H1 (cell line): Measurements from ENCODE around the gene TMEM183A. TPM values are rescaled to one million over a fixed set of nuclear protein-coding genes. Genes with fewer than 3 reads are reported as not detected.

Experiments used
- CTCF ChIA-PET: fragments of 300-600 bp; sonication (Branson Sonifier 250); formaldehyde crosslinking; loops from one replicate; lab custom pipeline; 2021; ENCODE audit not compliant: partially characterized antibody; lab: Charles Lee
- POLR2A ChIA-PET: fragments of 300-600 bp; sonication (Branson Sonifier 250); formaldehyde crosslinking; loops from one replicate; lab custom pipeline; 2021; ENCODE audit warnings: inconsistent platforms; ENCODE audit not compliant: partially characterized antibody; lab: Charles Lee
- DNase-seq, 2 experiments: peaks; one replicate each; pipeline versions ENCODE4 v3.0.0 to v3.0.0-alpha.2; 2010 to 2022; ENCODE audit warnings: low spot score in 2 of 2, low read depth in 1 of 2, mixed read lengths in 1 of 2
- FAIRE-seq: peaks from 2 replicates; lab custom pipeline; 2011; peaks lifted over from hg19 to GRCh38; lab: Jason Lieb, UNC
- H2AFZ ChIP-seq: 2 replicates; pipeline ENCODE4 v1.8.1; 2012; ENCODE audit warnings: low read length, inconsistent platforms
- H2AK5ac ChIP-seq: 2 replicates; pipeline ENCODE4 v1.6.1; 2013; ENCODE audit warnings: low read depth, low read length
- H2BK120ac ChIP-seq: replicated peaks from 2 replicates; pipeline ENCODE3; 2013; ENCODE audit warnings: low read depth, low read length, inconsistent platforms
- H2BK12ac ChIP-seq: 2 replicates; pipeline ENCODE4 v1.6.1; 2013; ENCODE audit warnings: low read depth, low read length
- H2BK15ac ChIP-seq: 2 replicates; pipeline ENCODE4 v1.6.1; 2013; ENCODE audit warnings: low read length
- H2BK20ac ChIP-seq: 2 replicates; pipeline ENCODE4 v1.6.1; 2013; ENCODE audit warnings: low read length
- H2BK5ac ChIP-seq: 2 replicates; pipeline ENCODE4 v1.6.1; 2013; ENCODE audit warnings: low read depth, low read length
- H3K14ac ChIP-seq: 2 replicates; pipeline ENCODE4 v1.6.1; 2013; ENCODE audit warnings: inconsistent platforms; ENCODE audit not compliant: insufficient read length
- H3K18ac ChIP-seq: 2 replicates; pipeline ENCODE4 v1.6.1; 2013; ENCODE audit warnings: low read length; ENCODE audit errors: extremely low read depth
- H3K23ac ChIP-seq: 2 replicates; pipeline ENCODE4 v1.6.1; 2013; ENCODE audit warnings: inconsistent platforms; ENCODE audit not compliant: insufficient read length
- H3K23me2 ChIP-seq: 2 replicates; pipeline ENCODE4 v1.6.1; 2013; ENCODE audit warnings: low read depth, low read length
- H3K27ac ChIP-seq: 2 replicates; pipeline ENCODE4 v1.6.1; 2011; ENCODE audit warnings: low read depth, low read length, inconsistent platforms
- H3K27me3 ChIP-seq, 4 experiments: replicated peaks in 1 of 4; 1 replicate in 1 of 4; 2 replicates in 3 of 4; pipeline versions ENCODE4 v1.6.1 to v1.8.1; 2011 to 2013; ENCODE audit warnings: low read length in 3 of 4, mild to moderate bottlenecking in 3 of 4, inconsistent platforms in 2 of 4, mixed read lengths in 2 of 4, moderate library complexity in 1 of 4; ENCODE audit not compliant: control insufficient read depth in 3 of 4, insufficient read depth in 3 of 4; ENCODE audit errors: extremely low read depth in 1 of 4
- H3K36me3 ChIP-seq, 4 experiments: 2 replicates each; pipeline versions ENCODE4 v1.6.1 to v1.8.1; 2011 to 2013; ENCODE audit warnings: mild to moderate bottlenecking in 4 of 4, low read length in 3 of 4, moderate library complexity in 2 of 4, control low read depth in 1 of 4, inconsistent platforms in 1 of 4; ENCODE audit not compliant: insufficient read depth in 4 of 4, control insufficient read depth in 2 of 4
- H3K4ac ChIP-seq: replicated peaks from 2 replicates; pipeline ENCODE3; 2013; ENCODE audit warnings: low read length, low read depth, mixed read lengths, inconsistent platforms; ENCODE audit not compliant: insufficient read length
- H3K4me1 ChIP-seq, 4 experiments: replicated peaks in 1 of 4; 1 replicate in 1 of 4; 2 replicates in 3 of 4; pipeline versions ENCODE4 v1.6.1 to v1.8.1; 2011 to 2013; ENCODE audit warnings: low read length in 3 of 4, inconsistent platforms in 2 of 4, mixed read lengths in 1 of 4; ENCODE audit not compliant: insufficient read depth in 4 of 4, control insufficient read depth in 3 of 4
- H3K4me2 ChIP-seq, 2 experiments: 2 replicates each; pipeline versions ENCODE4 v1.6.1 to v1.8.1; 2011 to 2013; ENCODE audit warnings: low read depth in 2 of 2, low read length in 2 of 2, control low read depth in 1 of 2, inconsistent platforms in 1 of 2, mild to moderate bottlenecking in 1 of 2; ENCODE audit not compliant: insufficient read depth in 1 of 2
- H3K4me3 ChIP-seq, 4 experiments: fragments of 200-600, 300-600 bp in 1 of 4; sonication (generic), shearing (Covaris generic), sonication (Bioruptor Twin) in 1 of 4; 2 replicates each; pipeline versions ENCODE4 v1.5.1 to v1.8.1; 2011 to 2016; ENCODE audit warnings: low read length in 4 of 4, low read depth in 3 of 4, control low read depth in 2 of 4, inconsistent platforms in 2 of 4, mild to moderate bottlenecking in 2 of 4, mixed read lengths in 1 of 4, moderate library complexity in 1 of 4; ENCODE audit not compliant: insufficient read depth in 2 of 4; ENCODE audit errors: extremely low read depth in 1 of 4
- H3K56ac ChIP-seq: replicated peaks from 2 replicates; pipeline ENCODE3; 2013; ENCODE audit warnings: low read depth, mild to moderate bottlenecking, mixed read lengths, low read length, inconsistent platforms; ENCODE audit not compliant: insufficient read length
- H3K79me1 ChIP-seq: 2 replicates; pipeline ENCODE4 v1.6.1; 2013; ENCODE audit warnings: low read depth, low read length, control low read depth
- H3K79me2 ChIP-seq, 2 experiments: 2 replicates each; pipeline versions ENCODE4 v1.6.1 to v1.8.1; 2012 to 2013; ENCODE audit warnings: low read length in 2 of 2, mild to moderate bottlenecking in 2 of 2, inconsistent platforms in 1 of 2; ENCODE audit not compliant: insufficient read depth in 2 of 2, control insufficient read depth in 1 of 2
- H3K9ac ChIP-seq, 4 experiments: replicated peaks in 1 of 4; 1 replicate in 1 of 4; 2 replicates in 3 of 4; pipeline versions ENCODE4 v1.6.1 to v1.8.1; 2011 to 2013; ENCODE audit warnings: low read depth in 3 of 4, low read length in 3 of 4, control low read depth in 2 of 4, mild to moderate bottlenecking in 2 of 4, moderate library complexity in 2 of 4, inconsistent platforms in 1 of 4; ENCODE audit errors: extremely low read depth in 1 of 4
- H3K9me3 ChIP-seq, 2 experiments: 2 replicates each; pipeline versions ENCODE4 v1.6.1 to v1.8.1; 2012 to 2013; ENCODE audit warnings: mild to moderate bottlenecking in 2 of 2, moderate library complexity in 2 of 2, control low read depth in 1 of 2, inconsistent platforms in 1 of 2, low read depth in 1 of 2, low read length in 1 of 2, mixed read lengths in 1 of 2; ENCODE audit not compliant: insufficient read depth in 2 of 2
- H4K20me1 ChIP-seq, 2 experiments: replicated peaks in 1 of 2; 2 replicates each; pipeline versions ENCODE3 to v1.8.1; 2011 to 2013; ENCODE audit warnings: inconsistent platforms in 2 of 2, low read length in 2 of 2, mild to moderate bottlenecking in 1 of 2; ENCODE audit not compliant: insufficient read depth in 2 of 2, control insufficient read depth in 1 of 2
- H4K5ac ChIP-seq: 2 replicates; pipeline ENCODE4 v1.6.1; 2013; ENCODE audit warnings: low read length, low read depth, mixed read lengths, inconsistent platforms; ENCODE audit not compliant: insufficient read length
- H4K8ac ChIP-seq: 2 replicates; pipeline ENCODE4 v1.8.0; 2013; ENCODE audit warnings: mild to moderate bottlenecking, moderate library complexity, low read length, inconsistent platforms; ENCODE audit not compliant: insufficient read depth; ENCODE audit errors: extremely low read depth
- H4K91ac ChIP-seq: replicated peaks from 2 replicates; pipeline ENCODE3; 2013; ENCODE audit warnings: low read length, mixed read lengths, inconsistent platforms; ENCODE audit not compliant: insufficient read length
- CHD1 ChIP-seq: IDR thresholded peaks from 2 replicates; pipeline ENCODE4 v1.6.1; 2012; ENCODE audit warnings: low read depth, low read length, improper control_type of control experiment
- JUN ChIP-seq: IDR thresholded peaks from 2 replicates; pipeline ENCODE4 v1.6.1; 2011; ENCODE audit warnings: low read depth, mild to moderate bottlenecking, improper control_type of control experiment, low read length
- POU5F1 ChIP-seq: IDR thresholded peaks from 2 replicates; pipeline ENCODE4 v1.6.1; 2011; ENCODE audit warnings: low read depth, mild to moderate bottlenecking, low read length, moderate library complexity
- TBP ChIP-seq: IDR thresholded peaks from 2 replicates; pipeline ENCODE4 v1.6.1; 2011; ENCODE audit warnings: low read depth, low read length, improper control_type of control experiment
- WGBS, 2 experiments: shearing (Covaris generic) in 1 of 2; methylation state at CpG; one replicate each; pipeline versions ENCODE4 v1.1.6 to v1.1.7; 2013 to 2015; ENCODE audit warnings: low lambda C conversion rate in 2 of 2, mixed read lengths in 2 of 2, inconsistent platforms in 1 of 2, low coverage in 1 of 2, missing lambda C conversion rate in 1 of 2; ENCODE audit not compliant: insufficient replicate concordance in 2 of 2, insufficient coverage in 1 of 2, insufficient read length in 1 of 2; ENCODE audit errors: extremely low coverage in 1 of 2, missing lambda C conversion rate in 1 of 2; 5-methylcytosine and 5-hydroxymethylcytosine counted together
- polyA plus RNA-seq, 7 experiments: library from polyadenylated mRNA; depleted of rRNA in 3 of 7; stranded (reverse) in 5 of 7; unstranded in 2 of 7; fragments of >200 nt in 5 of 7; fragments of 200-250 nt in 2 of 7; gene quantifications; 1 replicate in 5 of 7; 2 replicates in 1 of 7; 4 replicates in 1 of 7; pipeline versions ENCODE4 v1.2.1 to v1.2.3, GENCODE V29; 2011 to 2013; ENCODE audit warnings: missing spikeins in 2 of 7, mixed read lengths in 2 of 7
- total RNA-seq: library from RNA; stranded (reverse); fragmentation: NEBNext Ultra II Directional; extraction: Animal tissue kit (Norgen Biotek cat#: 25700); gene quantifications from 2 replicates; pipeline ENCODE4 v1.2.1, GENCODE V29; 2021

The TMEM183A gene
- total and polyA plus RNA-seq, 2 of the 8 experiments (the other 6 are each of a cell fraction or from before 2014, with no cell fraction given) = 107 to 173 TPM

DNA sequence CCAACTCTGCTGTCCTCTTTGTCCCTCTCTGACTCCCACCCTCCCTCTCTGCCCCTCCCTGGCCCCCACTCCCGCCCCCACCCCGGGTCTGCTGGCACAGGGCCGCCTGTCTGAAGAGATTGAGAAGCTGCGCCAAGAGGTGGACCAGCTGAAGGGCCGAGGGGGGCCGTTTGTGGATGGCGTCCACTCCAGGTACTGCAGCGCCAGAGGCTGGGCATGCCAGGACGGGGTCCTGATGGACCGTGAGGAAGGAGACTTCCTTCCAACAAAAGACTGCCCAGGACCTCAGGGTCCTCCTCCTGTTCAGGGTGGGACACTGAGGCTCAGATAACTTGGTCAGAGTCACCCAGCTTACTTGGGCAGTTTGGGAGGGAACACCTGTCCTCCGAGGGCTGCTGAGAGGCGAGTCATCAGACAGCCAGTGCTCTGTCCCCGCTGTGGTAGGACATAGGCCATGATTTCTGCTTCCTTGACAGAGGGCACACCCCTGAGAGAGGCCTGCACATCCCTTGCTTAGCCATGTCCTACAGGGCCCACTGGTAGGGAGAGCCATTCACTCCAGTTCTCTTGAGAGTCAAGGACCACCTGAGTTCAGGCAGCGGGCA is 42.5 kb downstream of the TMEM183A start:
- Histone ChIP-seq H3K23ac (no peak overlapping the region), H3K27ac (no peak overlapping the region), H2BK20ac (0 out of 2 replicates have a peak overlapping the region, but pooled peaks have one; percentile 15), H2BK120ac (no peak overlapping the region), H3K4ac (no peak overlapping the region), H3K79me2 (no peaks in the 10 kb centered on the region), H3K14ac (no peak overlapping the region), H2BK15ac (peak overlapping the region; percentile 84; the same call in 1 of the 2 replicates), H3K56ac (no peak overlapping the region), H3K4me3 (no peak overlapping the region), H4K5ac (no peak overlapping the region), H3K79me1 (no peaks in the 10 kb centered on the region), H3K4me1 (peaks cover 10 to 24% (median 16%) of the 10 kb centered on the region in 4 experiments), H3K27me3 (no peaks in the 10 kb centered on the region), H2BK5ac (no peak overlapping the region), H2BK12ac (no peak overlapping the region), H3K36me3 (no peaks in the 10 kb centered on the region; a peak in 2 of 8 replicates), H4K20me1 (no peaks in the 10 kb centered on the region), H3K18ac (no peak overlapping the region), H3K23me2 (no peaks in the 10 kb centered on the region), H3K9ac (no peak overlapping the region), H3K9me3 (no peaks in the 10 kb centered on the region), H4K8ac (no peak overlapping the region), H4K91ac (peak overlapping the region; percentile 68), H2AFZ (no peak overlapping the region), H2AK5ac (peak overlapping the region; percentile 91; the same call in 1 of the 2 replicates), H3K4me2 (no peak overlapping the region)
- ChIA-PET CTCF (interaction anchor here (0.6 to 49.7 kb wide), 10 partner anchors 6 to 271 kb away, joined by 3 to 1089 read pairs (median 102); partner anchors contain the start of genes ADORA1, MYBPH, MYOG and PPFIA4), POLR2A (interaction anchor here (1.4 kb wide), 1 partner anchor 43 kb away, joined by 3 read pairs; the partner anchor contains the start of gene TMEM183A)
- 89% methylated on average over 10 of the region's 14 CpGs; no CpG with 5 or more reads in 1 of the 2 experiments for WGBS, 2 experiments
- FAIRE-seq (no peak), DNase-seq (no peak)
- TF ChIP-seq CHD1 = no peak
- TF ChIP-seq TBP = no peak
- no peak for TF ChIP-seq POU5F1
- no peak for TF ChIP-seq JUN
